CD4-positive, alpha-beta T cell treated with Interleukin-15 for 1 hour (primary cell): ENCODE data around the gene HPS5.
A peak's percentile ranks its signal among the peaks of the same experiment; 100 is the strongest.

ENCODE experiments used
- DNase-seq: peaks from one replicate; pipeline ENCODE4 v3.0.0-alpha.2; 2020

Gene HPS5

DNA sequence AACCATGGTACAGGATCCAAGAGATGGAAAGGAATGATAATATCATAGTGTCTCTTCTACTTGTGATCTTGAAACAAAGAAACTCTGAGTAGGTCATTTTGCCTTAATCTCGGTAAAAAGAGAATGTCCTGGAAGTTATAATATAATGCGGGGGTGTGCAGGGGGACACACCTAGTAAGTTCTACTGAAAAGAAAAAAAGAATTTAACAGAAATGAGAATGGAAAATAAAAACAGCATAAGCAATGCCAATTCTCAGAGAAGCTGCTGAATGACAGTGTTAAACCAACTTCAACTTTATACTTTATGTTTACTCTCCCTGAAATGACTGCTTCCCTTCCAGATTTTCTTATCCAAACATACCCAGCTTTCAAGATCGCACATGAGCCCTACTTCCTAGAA lies 2.0 kb downstream of the HPS5 start:
- DNase-seq = no peak

DNA sequence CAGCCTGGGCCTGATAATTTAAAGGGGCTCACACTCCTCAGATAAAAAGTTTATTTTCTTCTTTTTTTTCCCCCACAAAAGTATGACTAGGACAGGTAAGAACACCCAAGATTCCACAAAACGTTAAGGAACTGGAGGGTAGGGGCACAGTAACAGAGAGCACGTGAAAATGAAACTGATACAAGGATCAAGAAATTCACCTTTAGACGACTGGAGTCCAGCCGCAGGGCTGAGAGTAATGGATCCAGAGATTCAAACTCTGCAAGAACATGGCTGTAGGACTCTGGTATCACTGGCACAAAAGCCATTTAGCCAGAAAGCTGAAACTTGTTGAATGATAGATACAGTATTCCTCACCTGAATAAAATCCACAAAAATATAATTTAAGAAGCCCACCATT lies 4.4 kb downstream of the HPS5 start:
- no peak for DNase-seq

DNA sequence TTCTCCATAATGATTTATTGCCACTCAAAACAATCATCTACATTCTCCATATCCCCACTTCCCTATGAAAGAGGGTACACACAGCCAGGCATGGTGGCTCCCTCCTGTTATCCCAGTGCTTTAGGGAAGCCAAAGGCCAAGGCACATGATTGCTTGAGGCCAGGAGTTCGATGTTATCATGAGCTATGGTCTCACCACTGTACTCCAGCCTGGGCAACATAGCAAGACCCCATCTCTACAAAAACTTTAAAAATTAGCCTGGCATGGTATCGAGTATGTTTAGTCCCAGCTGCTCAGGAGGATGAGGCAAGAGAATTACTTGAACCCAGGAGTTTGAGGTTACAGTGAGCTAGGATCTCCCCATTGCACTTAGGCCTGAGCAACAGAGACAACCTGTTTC lies 6.0 kb downstream of the HPS5 start:
- DNase-seq = no peak

DNA sequence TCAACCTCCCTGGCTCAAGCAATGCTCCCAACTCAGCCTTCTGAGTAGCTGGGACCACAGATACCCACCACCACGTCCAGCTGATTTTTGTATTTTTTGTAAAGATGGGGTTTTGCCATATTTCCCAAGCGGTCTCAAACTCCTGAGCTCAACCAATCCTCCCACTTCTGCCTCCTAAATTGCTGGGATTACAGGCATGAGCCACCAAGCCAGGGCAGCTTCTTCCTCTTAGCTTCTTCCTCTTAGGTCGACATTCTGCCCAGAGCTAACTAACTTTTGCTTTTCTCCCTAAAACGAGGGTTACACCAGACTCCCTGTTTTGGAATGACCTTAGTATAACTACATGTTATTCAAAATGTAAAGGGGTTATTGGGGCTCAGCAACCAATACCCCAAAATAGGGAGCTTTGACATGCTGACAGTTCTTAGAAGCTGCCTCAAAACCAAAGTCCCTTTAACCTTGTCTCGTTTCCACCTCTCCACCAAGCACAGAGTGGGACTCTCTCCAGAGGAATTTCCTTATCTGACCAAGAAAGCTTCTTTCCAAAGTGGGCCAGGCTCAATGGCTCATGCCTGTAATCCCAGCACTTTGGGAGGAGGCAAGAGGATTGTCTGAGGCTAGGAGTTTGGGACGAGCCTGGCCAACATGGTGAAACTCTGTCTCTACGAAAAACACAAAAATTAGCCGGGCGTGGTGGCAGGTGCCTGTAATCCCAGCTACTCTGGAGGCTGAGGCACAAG lies 7.0 kb downstream of the HPS5 start:
- DNase-seq = no peak

DNA sequence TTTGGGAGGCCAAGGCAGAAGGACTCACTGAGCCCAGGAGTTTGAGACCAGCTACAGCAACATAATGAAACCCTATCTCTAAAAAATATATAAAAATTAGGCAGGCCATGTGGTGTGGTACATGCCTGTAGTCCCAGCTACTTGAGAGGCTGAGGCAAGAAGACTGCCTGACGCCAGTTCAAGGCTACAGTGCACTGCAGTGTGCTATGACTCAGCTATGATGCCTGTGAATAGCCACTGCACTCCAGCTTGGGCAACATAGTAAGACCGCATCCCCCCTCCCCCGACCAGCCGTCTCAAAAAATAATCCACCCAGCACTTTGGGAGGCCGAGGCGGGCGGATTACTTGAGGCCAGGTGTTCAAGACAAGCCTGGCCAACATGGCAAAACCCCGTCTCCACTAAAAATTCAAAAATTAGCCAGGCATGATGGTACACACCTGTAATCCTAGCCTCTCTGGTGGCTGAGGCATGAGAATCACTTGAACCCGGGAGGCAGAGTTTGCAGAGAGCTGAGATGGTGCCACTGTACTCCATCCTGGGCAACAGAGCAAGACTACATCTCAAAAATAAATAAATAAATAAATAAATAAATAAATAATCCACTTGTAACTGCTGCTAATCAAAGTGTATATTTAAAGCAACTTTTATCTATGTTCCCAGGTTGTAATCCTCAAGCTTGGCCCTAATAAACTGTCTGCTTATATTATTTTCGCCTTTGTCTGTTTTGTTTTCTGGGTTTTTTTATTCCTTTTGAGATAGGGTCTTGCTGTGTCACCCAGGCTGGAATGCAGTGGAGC lies 7.8 kb downstream of the HPS5 start:
- DNase-seq = no peak

DNA sequence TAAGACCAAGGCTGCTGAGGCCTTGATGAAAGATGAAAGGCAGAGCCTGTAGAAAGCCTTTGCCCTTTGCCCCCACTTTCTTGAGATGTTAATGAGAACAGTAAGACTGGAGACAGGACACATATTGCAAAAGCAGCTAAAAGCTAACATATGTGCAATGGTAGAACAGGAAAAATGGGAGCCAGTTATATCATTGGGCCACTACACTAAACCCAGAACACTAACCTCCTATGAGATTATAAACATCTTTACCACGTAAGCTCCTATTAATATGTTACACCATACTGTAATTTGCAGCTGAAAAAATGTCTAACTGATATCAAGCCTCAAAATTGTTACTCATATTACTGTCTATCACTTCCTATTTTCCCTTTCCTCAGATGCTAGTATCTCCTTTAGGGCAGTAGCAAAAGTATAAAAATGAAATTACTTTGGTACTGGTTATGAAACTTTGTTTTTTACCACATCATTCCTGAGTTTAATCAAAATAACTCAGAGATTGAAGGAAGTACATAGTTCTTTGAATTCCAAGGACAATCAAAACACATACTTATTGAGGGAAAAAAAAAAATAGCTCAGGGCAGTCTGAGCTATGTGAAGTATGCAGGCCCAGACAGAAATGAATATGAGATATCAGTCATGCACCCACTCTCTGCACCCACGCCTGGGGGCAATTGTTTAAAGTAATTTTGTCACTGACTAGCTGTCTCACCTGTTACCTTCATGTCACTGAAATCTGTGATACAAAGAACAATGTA lies 9.1 kb downstream of the HPS5 start:
- DNase-seq = no peak

DNA sequence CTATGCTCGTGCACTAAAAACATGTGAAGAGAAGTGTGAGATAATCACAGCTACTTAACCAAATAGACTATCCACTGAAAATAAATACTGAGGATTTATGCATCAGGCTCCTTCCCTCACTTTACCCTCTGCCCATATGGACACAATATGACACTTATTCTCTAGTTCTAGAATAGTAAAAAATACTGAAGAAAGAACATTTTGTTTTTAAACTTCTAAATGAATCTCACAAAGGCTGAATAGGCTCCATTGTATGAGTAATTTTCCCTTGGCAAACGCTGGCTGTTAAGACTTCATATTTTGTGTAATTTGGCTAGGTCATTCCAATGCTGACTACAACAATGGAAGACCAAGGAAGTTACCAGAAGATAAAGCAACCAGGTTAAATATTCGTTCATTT lies 9.9 kb downstream of the HPS5 start:
- no peak for DNase-seq

DNA sequence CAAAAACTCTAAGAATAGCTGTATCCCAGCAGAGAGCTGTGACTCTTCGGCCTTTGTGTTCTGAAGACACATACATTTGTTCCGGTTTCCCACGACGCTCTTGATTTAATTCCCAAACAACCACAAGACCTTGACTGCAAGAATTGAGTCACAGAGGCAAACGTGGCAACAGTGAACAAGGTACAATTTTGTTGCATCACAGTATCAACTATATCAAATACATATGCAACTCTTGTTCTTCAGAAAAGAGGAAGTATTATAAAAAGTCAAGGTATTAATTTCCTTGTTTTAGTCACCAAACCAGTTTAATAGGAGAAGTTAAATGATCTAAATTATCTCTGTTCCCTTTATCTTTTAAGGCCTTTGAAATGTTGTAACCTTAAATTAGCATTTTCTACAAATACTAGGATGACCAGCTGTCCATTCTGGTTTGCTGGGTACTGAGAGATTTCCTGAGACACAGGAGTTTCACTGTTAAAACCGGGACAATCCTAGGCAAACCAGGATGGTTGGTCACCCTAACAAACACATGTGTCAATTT lies 11.1 kb downstream of the HPS5 start:
- no peak for DNase-seq

DNA sequence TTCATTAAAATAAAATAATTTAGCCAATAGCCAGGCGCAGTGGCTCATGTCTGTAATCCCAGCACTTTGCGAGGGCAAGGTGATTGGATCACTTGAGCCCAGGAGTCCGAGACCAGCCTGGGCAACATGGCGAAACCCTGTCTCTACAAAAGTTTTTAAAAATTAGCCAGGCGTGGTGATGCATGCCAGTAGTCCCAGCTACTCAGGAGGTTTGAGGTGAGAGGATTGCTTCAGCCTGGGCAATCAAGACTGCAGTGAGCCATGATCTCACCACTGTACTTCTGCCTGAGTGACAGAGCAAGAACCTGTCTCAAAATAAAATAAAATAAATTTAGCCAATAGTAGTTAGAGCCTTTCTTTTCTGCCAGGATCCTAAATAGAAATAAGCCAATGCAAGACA lies 12.2 kb downstream of the HPS5 start:
- DNase-seq = no peak

DNA sequence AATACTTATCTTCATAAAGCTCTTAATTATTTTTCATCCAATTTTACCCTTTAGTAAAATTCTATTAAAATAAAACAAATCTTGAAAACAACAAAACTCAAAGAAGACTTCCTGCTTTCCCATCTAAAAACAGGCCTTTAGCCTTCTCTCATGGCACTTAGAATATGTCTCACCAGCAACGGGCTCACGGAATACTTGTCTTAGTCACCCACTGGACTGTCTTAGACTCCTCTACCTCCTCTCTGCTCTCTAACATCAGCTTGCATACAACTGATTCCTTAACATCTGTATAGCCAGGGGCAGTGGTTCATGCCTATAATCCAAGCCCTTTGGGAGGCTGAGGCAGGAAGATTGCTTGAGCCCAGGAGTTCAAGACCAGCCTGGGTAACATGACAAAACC lies 13.7 kb downstream of the HPS5 start:
- DNase-seq = no peak

DNA sequence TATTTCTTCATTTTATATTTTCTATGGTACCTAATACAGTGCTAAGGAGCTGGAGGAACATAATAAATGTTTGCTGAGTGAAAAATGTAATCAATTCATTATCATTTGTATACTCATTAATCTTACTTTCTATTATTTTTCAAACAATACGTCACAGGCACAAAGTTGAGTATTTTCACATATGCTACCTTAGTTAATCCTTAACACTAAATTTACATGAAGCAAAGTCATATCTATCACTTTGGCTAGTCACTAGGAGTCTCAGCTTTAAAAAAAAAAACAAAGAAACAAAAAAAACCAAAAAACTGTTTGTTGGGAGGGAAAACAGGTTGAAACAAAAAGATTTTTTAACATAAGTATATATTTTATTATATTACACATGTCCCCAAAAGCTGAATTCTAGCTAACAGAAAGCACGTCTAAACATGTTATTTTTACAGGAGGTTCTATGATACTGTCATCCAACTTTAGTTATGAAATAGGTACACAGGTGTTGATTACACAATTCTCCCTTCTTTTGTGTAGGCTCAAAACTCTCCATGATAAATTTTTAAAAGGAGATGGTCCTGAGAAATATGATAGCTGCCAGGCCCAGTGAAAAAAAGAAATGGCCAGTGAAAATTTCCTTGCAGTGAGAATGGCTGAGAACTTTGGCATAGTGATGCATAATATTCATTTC lies 14.3 kb downstream of the HPS5 start:
- no peak for DNase-seq

DNA sequence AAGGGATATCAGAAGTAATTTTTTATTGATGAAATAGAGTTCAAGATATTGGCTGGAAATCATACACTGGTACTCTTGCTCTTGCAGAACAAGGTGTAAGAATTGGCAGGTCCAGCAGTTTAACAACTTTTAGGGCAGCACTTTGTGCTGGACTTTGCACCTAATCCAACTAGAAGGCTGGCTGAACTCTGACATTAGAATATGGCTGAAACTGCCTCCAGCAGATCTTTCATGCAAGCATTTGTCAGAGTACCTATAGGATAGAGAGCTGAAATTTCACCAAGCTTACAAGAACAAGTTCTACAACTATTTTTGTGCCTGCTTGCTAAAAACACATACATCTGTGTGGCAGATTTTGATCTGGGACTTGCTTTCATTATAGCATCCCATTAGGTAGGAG lies 17.2 kb downstream of the HPS5 start:
- DNase-seq = no peak

DNA sequence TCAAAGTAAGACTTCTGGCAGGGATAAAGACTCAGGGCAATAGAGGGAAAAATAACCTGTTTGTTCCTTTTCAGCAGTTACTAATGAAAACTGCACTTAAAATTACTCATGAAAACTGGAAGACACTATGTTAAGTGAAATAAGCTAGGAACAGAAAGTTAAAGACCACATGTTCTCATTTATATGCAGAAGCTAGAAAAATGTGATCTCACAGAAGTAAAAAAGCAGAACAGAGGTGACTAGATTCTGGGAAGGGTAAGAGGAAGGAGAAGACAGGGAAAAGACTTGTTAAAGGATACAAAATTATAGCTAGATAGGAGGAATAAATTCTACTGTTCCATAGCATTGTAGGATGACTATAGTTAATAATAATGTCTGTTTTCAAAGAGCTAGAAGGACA lies 22.2 kb downstream of the HPS5 start:
- no peak for DNase-seq

DNA sequence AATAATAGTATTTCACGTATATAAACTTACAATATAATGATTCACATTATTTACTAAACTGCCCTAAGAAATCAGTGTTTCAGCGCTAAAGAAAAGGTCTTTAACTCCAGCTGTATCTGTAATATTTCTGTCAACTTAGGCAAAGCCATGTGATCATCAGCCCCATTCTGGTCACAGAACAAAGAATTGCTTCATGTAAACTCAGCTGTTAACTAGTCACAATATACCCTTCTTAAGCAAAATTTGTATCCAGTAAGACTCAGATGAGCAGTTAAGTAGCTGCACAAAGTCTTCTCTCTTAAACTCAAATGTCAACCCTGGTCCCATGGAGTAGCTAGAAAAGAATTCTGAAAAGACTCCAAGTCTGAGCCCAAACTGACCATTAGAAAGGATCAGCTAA lies 26.6 kb downstream of the HPS5 start:
- DNase-seq = no peak

DNA sequence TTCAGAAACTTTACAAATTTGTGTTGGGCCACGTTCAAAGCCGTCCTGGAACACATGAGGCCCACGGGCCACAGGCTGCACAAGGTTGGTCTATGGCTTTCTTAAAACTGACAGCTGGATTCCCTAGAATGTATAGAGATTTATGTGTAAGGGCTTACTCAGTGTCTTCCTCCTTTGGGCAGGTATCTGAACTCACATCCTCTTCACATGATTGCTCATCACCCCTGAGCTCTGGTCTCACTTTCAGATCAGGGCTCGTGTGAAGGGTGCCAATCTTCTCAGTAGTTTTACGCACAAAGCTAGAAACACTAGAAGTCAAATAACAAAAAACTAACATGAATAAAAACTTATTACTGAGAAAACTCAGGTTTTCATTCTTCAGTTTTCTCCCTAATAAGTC lies 27.1 kb downstream of the HPS5 start:
- no peak for DNase-seq

DNA sequence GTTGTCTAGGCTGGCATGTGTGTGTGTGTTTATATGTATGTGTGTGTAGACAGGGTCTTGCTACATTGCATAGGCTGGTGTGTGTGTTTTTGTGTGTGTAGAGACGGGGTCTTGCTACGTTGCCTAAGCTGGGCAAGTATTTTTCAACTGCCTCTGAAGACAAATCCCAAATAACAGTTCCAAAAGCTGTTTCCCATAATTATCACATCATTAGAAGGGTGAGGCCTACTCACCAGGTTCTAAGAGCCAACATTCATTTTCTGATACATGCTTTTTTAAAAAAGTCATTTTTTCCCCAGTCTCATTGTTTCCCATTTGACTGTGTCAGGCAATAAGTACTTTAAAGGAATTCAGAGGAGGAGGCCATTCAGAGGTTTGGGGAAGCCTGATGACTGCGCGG lies 33.0 kb downstream of the HPS5 start:
- DNase-seq = no peak

DNA sequence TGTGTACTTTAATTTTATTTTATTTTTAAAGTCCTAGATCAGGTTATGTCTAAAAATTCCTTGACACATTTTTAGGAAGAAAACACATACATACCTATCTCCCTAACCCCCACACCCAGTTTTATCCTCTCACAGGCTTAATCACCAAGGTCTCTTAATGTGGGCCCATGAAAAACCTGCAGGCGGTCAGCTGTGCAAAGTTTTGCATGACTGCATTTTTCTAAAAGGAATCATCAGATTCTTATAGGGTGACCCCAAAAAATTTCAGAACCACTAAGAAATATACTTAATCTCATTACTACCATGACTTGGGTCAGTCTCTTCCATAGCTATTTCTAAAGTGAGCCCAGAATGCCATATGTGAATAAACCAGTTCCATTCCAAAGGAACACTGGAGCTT lies 36.1 kb downstream of the HPS5 start:
- no peak for DNase-seq

DNA sequence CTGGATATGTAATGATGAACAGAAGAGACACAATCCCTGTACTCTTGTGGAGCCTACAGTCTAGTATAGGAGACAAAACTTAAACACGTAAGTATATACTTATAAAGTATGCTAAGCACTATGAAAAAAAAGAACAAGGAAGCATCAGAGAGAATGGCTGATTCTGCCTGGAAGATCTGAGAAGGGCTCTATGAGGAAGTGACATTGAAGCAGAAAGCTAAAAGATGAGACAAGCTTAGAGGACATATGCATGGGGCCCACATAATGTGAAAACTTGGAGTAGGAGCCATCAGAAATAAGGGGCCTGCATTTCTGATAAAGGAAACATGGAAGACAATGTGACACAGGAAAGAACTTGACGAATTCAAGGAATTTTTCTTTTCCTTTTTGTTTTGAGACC lies 39.3 kb downstream of the HPS5 start:
- no peak for DNase-seq

DNA sequence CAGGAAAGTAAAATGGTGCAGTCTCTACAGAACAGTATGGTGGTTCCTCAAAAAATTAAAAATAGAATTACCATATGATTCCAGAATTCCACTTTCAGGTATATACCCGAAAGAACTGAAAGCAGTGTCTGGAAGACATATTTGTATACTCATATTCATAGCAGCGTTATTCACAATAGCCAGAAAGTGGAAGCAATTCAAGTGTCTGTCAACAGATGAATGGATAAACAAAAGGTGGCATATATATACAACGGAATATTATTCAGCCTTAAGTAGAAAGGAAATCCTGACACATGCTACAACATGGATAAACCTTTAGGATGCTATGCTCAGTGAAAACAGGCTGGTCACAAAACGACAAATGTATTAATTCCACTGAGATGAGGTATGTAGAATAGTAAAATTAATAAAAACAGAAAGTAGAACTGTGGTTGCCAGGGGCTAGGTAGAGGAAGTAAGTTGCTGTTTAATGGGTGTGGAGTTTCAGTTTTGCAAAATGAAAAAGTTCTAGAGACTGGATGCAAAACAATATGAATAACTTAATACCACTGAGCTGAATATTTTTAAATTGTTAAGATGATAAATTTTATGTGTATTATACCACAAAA lies 41.4 kb downstream of the HPS5 start:
- no peak for DNase-seq

DNA sequence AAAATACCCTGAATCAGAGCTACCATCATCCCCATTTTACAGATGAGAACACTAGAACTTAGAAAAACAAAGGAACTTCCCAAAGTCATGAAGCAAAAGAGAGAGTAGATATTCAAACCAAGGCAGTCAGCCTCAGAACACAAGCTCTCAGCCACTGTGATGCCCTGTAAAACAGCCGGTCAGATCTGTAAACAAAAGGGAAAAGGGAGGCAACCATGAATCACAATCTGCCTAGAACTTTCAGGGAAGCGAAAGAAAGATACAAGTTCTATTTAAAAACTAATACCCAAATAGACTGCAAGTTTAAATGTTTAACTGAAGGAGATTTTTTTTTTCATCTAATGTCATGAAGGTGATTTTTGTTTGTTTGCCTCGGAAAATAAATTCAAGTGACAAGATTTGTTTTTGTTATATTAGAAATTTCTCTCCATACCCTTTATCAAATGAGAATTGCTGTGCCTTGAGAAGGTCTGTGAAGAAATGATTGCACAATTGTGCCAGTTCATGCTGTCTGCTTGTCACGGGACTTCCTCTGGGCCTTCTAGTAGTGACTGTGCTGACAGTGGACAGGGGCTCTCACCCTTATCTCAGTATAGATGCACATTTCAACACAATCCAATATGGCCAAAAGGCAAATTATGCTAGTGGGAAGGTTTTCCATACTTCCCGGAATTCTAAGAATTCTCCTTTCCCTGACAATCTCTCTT lies 44.2 kb downstream of the HPS5 start:
- DNase-seq = peak; percentile 50

DNA sequence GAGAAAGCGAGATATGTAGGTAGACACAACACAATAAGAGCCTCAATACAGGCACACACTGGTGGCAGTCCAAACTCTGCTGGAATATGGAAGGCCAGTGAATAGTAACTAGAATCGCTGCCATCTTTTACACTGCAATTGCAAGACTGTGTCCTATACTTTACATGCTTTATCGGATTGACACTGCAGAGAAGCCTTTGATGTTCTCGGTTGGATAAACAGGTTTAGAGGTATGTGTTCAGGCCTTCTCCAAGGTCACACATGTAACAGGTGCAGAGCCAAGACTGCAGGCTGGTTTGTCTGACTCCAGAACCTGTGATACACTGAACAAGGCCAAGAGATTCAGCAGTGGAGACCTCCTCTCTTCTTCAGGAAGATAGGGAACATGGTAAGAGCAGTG lies 50.7 kb downstream of the HPS5 start:
- no peak for DNase-seq

DNA sequence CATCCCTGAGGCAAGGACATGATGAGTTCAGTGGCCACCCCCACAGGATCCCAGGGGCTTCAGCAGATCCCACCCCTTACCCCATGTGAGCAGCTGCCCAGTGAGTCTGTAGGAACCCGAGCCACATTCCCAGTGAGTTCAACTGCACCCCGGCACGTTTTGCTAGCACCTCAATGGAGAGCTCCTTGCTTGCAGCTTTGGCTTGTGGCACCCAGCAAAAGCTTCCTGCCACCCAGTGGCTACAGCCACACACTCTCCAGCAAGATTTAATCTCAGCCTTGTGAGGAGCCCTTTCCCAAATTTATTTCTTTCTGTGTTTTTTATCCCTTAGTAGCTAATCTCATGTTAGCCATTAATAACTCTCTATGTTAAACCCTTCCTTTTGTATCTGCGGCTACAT lies 51.8 kb downstream of the HPS5 start:
- no peak for DNase-seq
